ENCODE results near the gene NAV2.

- TF ChIP-seq CTCF (IDR thresholded peaks at IDR 0.05) (no peak), EP300 (IDR thresholded peaks at IDR 0.05) (no peak)
Observed at GRCh38 chr11:19952911-19953310, 240.3 kb downstream of the NAV2 start.
